Osteoblast (primary cell): ENCODE data around the gene ZNF19. TPM values are rescaled to one million over a fixed set of nuclear protein-coding genes. Genes with fewer than 3 reads are reported as not detected.

Source experiments
- DNase-seq: peaks from one replicate; pipeline ENCODE4 v3.0.0; 2011; ENCODE audit warnings: low spot score, mixed read lengths; ENCODE audit not compliant: insufficient read length; ENCODE audit errors: missing footprints
- H2AFZ ChIP-seq: 2 replicates; pipeline ENCODE4 v1.6.0; 2011; ENCODE audit warnings: mild to moderate bottlenecking, low read length
- H3K27ac ChIP-seq: 2 replicates; pipeline ENCODE4 v1.5.1; 2011; ENCODE audit warnings: mild to moderate bottlenecking, low read depth, low read length, moderate library complexity
- H3K27me3 ChIP-seq: 2 replicates; pipeline ENCODE4 v1.6.0; 2012; ENCODE audit warnings: mild to moderate bottlenecking, control low read depth, inconsistent platforms, low read length, moderate library complexity; ENCODE audit not compliant: insufficient read depth
- H3K36me3 ChIP-seq: 2 replicates; pipeline ENCODE4 v1.5.1; 2011; ENCODE audit warnings: mild to moderate bottlenecking, low read length, control low read depth, moderate library complexity; ENCODE audit not compliant: insufficient read depth
- H3K4me1 ChIP-seq: 2 replicates; pipeline ENCODE4 v1.5.1; 2011; ENCODE audit warnings: mild to moderate bottlenecking, low read length, control low read depth, moderate library complexity; ENCODE audit not compliant: insufficient read depth
- H3K4me2 ChIP-seq: 2 replicates; pipeline ENCODE4 v1.6.0; 2011; ENCODE audit warnings: mild to moderate bottlenecking, low read length; ENCODE audit not compliant: insufficient read depth
- H3K4me3 ChIP-seq: fragments of 200-600 bp; sonication (generic); 3 replicates; pipeline ENCODE4 v1.5.1; 2012; ENCODE audit warnings: mild to moderate bottlenecking, low read length, inconsistent platforms; ENCODE audit not compliant: insufficient read depth
- H3K79me2 ChIP-seq: 2 replicates; pipeline ENCODE4 v1.6.0; 2012; ENCODE audit warnings: mild to moderate bottlenecking, low read length, control low read depth, inconsistent platforms; ENCODE audit not compliant: insufficient read depth
- H3K9me3 ChIP-seq: 2 replicates; pipeline ENCODE4 v1.5.1; 2011; ENCODE audit warnings: low read depth, low read length, control low read depth
- H4K20me1 ChIP-seq: 2 replicates; pipeline ENCODE4 v1.6.0; 2012; ENCODE audit warnings: mild to moderate bottlenecking, low read length, control low read depth; ENCODE audit not compliant: insufficient read depth
- CTCF ChIP-seq: IDR thresholded peaks from 2 replicates; pipeline ENCODE4 v1.5.1; 2011; ENCODE audit warnings: mild to moderate bottlenecking, low read depth, low read length, moderate library complexity; ENCODE audit errors: extremely low read depth
- total RNA-seq: library from RNA; depleted of rRNA; stranded (reverse); fragments of >200 nt; gene quantifications from 2 replicates; pipeline ENCODE4 v1.2.3, GENCODE V29; 2012

The ZNF19 gene
- total RNA-seq, 1 donor, result 6.5 TPM

GRCh38 chr16:71426069-71426879, 62.9 kb downstream of the ZNF19 start:
- TF ChIP-seq CTCF, result no peak
- H2AFZ ChIP-seq, result no peak overlapping the region

GRCh38 chr16:71425746-71426068, 63.4 kb downstream of the ZNF19 start:
- DNase-seq, result peak; percentile 51
- Histone ChIP-seq H3K36me3 (no peaks in the 10 kb centered on the region), H3K79me2 (no peaks in the 10 kb centered on the region), H3K4me3 (peak overlapping the region; percentile 62), H3K27me3 (peaks cover 25% of the 10 kb centered on the region), H3K4me1 (no peaks in the 10 kb centered on the region), H3K4me2 (peak overlapping the region; percentile 52), H3K9me3 (no peaks in the 10 kb centered on the region), H3K27ac (no peak overlapping the region), H4K20me1 (no peaks in the 10 kb centered on the region), H2AFZ (no peak overlapping the region)
- no peak for TF ChIP-seq CTCF

More at GRCh38 chr16:71426069-71426879, 62.9 kb downstream of the ZNF19 start:
- Histone ChIP-seq H3K4me1 (no peaks in the 10 kb centered on the region), H3K9me3 (no peaks in the 10 kb centered on the region), H3K27me3 (peaks cover 25% of the 10 kb centered on the region), H3K4me2 (peak overlapping the region; percentile 52), H3K27ac (no peak overlapping the region), H3K36me3 (no peaks in the 10 kb centered on the region), H4K20me1 (no peaks in the 10 kb centered on the region), H3K79me2 (no peaks in the 10 kb centered on the region), H3K4me3 (peak overlapping the region; percentile 62)
- peak; percentile 97 for DNase-seq

- Histone ChIP-seq H3K27me3 (peaks cover 22% of the 10 kb centered on the region), H3K4me1 (no peaks in the 10 kb centered on the region), H4K20me1 (no peaks in the 10 kb centered on the region), H3K79me2 (no peaks in the 10 kb centered on the region), H3K27ac (no peak overlapping the region), H2AFZ (no peak overlapping the region), H3K36me3 (no peaks in the 10 kb centered on the region), H3K4me3 (no peak overlapping the region), H3K9me3 (no peaks in the 10 kb centered on the region), H3K4me2 (no peak overlapping the region)
- TF ChIP-seq CTCF, result no peak
- DNase-seq, result peak; percentile 60
These were observed 64.5 kb downstream of the ZNF19 start for GRCh38 chr16:71424626-71425025.

- Histone ChIP-seq H3K27ac (no peak overlapping the region), H2AFZ (no peak overlapping the region), H3K36me3 (no peaks in the 10 kb centered on the region), H3K4me1 (no peaks in the 10 kb centered on the region), H3K79me2 (no peaks in the 10 kb centered on the region), H3K4me2 (no peak overlapping the region), H3K4me3 (no peak overlapping the region), H4K20me1 (no peaks in the 10 kb centered on the region), H3K27me3 (peaks cover 22% of the 10 kb centered on the region), H3K9me3 (no peaks in the 10 kb centered on the region)
- TF ChIP-seq CTCF, result no peak
- DNase-seq, result peak; percentile 48
These were observed 65.3 kb downstream of the ZNF19 start for GRCh38 chr16:71423865-71424264.

Other genes starting within 250 kb of the ZNF19 start
- 37.1 and 39.1 TPM in 2 replicates for gene CMTR2, start 199.9 kb downstream of the ZNF19 start, total RNA-seq
- gene CALB2, start 130.6 kb downstream of the ZNF19 start, total RNA-seq, result 1.1 and 2.4 TPM in 2 replicates
- not detected in 2 replicates for gene TLE7, start 47.3 kb downstream of the ZNF19 start, total RNA-seq
- 9.8 and 10.3 TPM in 2 replicates for gene ZNF23, start 27.1 kb downstream of the ZNF19 start, total RNA-seq
- gene CHST4, start 37.1 kb upstream of the ZNF19 start, total RNA-seq, result not detected in 2 replicates
- under 0.01 TPM in 1 of 2 replicates, not detected in the other for gene TAT, start 87.8 kb upstream of the ZNF19 start, total RNA-seq
- 0.36 and 0.88 TPM in 2 replicates for gene MARVELD3, start 136.9 kb upstream of the ZNF19 start, total RNA-seq
- 11.2 and 12.7 TPM in 2 replicates for gene PHLPP2, start 235.4 kb upstream of the ZNF19 start, total RNA-seq